GM13977 (cell line): ENCODE data around the gene DRGX.

Experiments
- DNase-seq: peaks from one replicate; pipeline ENCODE4 v3.0.0; 2012; ENCODE audit warnings: low spot score
- CTCF ChIP-seq: IDR thresholded peaks from 2 replicates; pipeline ENCODE4 v1.5.1; 2012; ENCODE audit warnings: mild to moderate bottlenecking, control low read depth; ENCODE audit not compliant: insufficient read depth; ENCODE audit errors: extremely low read depth, missing control alignments
- in situ Hi-C: fragments of 300-500 bp; cut with MboI; formaldehyde crosslinking; loops from one replicate; pipeline ENCODE4 v1.12.0; 2022; ENCODE audit warnings: low sequenced_read_pairs, low pct_unique_long_range_greater_than_20kb, mixed read lengths, inconsistent platforms; ENCODE audit not compliant: unreplicated experiment

Gene DRGX

GRCh38 chr10:49417311-49418052, 21.6 kb upstream of the DRGX start:
- TF ChIP-seq CTCF: no peak
- in situ Hi-C loops: no loop called here

GRCh38 chr10:49415846-49416245, 20.0 kb upstream of the DRGX start:
- no peak for TF ChIP-seq CTCF
- in situ Hi-C loops: no loop called here
- DNase-seq: no peak

More at GRCh38 chr10:49417311-49418052, 21.6 kb upstream of the DRGX start:
- DNase-seq: no peak

GRCh38 chr10:49415109-49415508, 19.2 kb upstream of the DRGX start:
- no peak for TF ChIP-seq CTCF
- DNase-seq: no peak
- in situ Hi-C loops: no loop called here

- TF ChIP-seq CTCF: no peak
- no peak for DNase-seq
- in situ Hi-C loops: no loop called here
Measured at GRCh38 chr10:49414496-49414895, 18.6 kb upstream of the DRGX start.

DNA sequence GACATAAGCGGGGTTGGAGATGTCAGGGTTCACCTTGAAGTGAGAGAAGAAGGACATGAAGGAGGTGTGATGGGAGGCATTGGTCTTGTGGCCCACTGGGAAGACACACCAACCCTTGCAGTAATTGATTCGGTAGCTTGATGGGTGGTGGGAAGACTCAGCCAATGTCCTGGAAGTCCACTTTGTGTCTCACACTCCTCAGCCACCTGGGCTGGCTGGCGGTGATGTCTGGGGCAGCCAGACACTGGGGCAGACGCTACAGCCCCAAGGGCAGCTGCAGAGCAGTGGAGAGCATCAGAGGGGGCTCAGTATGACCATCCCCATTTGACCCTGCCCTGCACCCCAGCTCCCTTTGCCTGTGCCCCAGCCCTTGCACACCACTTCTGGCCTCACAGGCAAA, 16.7 kb upstream of the DRGX start:
- in situ Hi-C loops: no loop called here
- TF ChIP-seq CTCF: no peak
- DNase-seq: no peak

DNA sequence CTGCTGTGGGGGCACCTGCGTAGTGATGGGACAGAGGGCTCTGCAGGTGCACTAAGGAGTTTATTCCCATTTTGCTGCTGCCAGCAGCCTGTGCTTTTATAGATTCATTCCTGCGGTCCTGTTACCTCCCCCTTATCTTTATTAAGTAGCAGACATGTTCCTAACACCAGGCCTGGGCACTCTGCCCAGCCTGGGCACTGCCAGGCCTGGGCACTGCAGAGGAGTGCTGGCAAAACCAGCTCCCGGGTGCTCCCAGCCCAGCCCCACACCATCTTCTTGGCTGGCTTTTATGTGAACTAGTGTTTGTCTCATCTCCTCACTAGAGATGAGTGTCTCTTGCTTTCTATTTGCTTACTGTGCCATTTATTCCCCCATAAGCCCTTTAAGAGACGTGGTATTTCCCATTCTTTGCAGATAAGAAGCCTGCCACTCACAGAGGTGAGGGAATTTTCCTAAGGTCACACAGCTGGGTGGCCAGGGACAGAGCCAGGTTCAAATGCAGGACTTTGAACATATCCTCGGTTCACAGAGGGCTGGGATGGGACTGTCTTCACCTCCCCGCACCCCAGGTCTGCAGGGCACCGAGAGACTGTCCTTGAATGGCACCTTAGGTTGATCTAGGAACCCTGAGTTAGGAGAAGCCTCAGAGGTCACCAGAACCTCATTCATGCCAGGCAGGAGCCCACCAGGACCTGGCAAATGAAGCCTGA, 14.6 kb upstream of the DRGX start:
- in situ Hi-C loops: no loop called here
- TF ChIP-seq CTCF: no peak
- DNase-seq: no peak
